ENCODE data around the gene MRPS34. TPM values are rescaled to one million over a fixed set of nuclear protein-coding genes. Genes with fewer than 3 reads are reported as not detected.

MRPS34 gene
- total RNA-seq, 1 experiment from 2014 or later = 109 TPM

DNA sequence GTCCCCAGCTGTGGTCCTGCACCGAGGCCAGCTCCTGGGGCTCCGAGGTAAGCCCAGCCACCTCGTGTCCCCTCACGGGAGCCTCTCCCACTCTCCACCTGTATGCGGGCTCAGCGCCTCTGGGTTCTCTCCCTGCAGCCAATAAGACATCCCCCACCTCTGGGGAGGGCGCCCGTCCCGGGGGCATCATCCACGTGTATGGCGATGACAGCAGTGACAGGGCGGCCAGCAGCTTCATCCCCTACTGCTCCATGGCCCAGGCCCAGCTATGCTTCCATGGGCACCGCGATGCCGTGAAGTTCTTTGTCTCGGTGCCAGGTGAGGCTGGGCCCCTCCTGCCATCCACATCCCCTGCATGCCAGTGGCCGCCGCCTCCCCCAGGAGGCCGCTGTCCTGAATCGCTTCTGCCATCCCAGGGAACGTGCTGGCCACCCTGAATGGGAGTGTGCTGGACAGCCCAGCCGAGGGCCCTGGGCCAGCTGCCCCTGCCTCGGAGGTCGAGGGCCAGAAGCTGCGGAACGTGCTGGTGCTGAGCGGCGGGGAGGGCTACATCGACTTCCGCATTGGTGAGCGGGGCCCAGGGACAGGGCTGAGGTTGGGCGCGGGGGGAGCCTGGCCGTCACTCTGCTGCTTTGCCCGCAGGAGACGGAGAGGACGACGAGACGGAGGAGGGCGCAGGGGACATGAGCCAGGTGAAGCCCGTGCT is 4.7 kb downstream of the MRPS34 start:
- H3K4me1 ChIP-seq = no peaks in the 10 kb centered on the region
- Mint-ChIP-seq H3K4me3 (ENCODE audit: unreplicated experiment) (no peak overlapping the region), H3K4me1 (ENCODE audit: low read depth, unreplicated experiment) (no peaks in the 10 kb centered on the region), H3K27me3 (ENCODE audit: insufficient read depth, unreplicated experiment) (no peaks in the 10 kb centered on the region), H3K9me3 (ENCODE audit: unreplicated experiment) (no peaks in the 10 kb centered on the region), H3K27ac (ENCODE audit: unreplicated experiment) (no peak overlapping the region), H3K36me3 (ENCODE audit: insufficient read depth, unreplicated experiment) (peaks cover 65% of the 10 kb centered on the region)
- H3K36me3 ChIP-seq (ENCODE audit: control insufficient read depth, insufficient read depth, low read length) = no peaks in the 10 kb centered on the region
- CTCF ChIA-PET = no interaction called here
- H3K9me3 ChIP-seq = no peaks in the 10 kb centered on the region
- H3K4me3 ChIP-seq (ENCODE audit: low read depth, low read length) = no peak overlapping the region
- no peaks in the 10 kb centered on the region for H3K27me3 ChIP-seq (replicated peaks; ENCODE audit: control insufficient read depth, insufficient read depth, low read length)
- intact Hi-C loops (cut with micrococcal nuclease; ENCODE audit: unreplicated experiment) = no loop called here
- BruUV-seq (replicated peaks) = no TSS peak
- TF ChIP-seq, protein P1, sequence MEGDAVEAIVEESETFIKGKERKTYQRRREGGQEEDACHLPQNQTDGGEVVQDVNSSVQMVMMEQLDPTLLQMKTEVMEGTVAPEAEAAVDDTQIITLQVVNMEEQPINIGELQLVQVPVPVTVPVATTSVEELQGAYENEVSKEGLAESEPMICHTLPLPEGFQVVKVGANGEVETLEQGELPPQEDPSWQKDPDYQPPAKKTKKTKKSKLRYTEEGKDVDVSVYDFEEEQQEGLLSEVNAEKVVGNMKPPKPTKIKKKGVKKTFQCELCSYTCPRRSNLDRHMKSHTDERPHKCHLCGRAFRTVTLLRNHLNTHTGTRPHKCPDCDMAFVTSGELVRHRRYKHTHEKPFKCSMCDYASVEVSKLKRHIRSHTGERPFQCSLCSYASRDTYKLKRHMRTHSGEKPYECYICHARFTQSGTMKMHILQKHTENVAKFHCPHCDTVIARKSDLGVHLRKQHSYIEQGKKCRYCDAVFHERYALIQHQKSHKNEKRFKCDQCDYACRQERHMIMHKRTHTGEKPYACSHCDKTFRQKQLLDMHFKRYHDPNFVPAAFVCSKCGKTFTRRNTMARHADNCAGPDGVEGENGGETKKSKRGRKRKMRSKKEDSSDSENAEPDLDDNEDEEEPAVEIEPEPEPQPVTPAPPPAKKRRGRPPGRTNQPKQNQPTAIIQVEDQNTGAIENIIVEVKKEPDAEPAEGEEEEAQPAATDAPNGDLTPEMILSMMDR (IDR thresholded peaks at IDR 0.05; ENCODE audit: insufficient read depth in 1 of 2, low read depth in 1 of 2, low read length in 1 of 2, severe bottlenecking in 1 of 2, unreplicated experiment in 1 of 2) = no peak
- POLR2A ChIA-PET = no interaction called here
- no peak for DNase-seq

DNA sequence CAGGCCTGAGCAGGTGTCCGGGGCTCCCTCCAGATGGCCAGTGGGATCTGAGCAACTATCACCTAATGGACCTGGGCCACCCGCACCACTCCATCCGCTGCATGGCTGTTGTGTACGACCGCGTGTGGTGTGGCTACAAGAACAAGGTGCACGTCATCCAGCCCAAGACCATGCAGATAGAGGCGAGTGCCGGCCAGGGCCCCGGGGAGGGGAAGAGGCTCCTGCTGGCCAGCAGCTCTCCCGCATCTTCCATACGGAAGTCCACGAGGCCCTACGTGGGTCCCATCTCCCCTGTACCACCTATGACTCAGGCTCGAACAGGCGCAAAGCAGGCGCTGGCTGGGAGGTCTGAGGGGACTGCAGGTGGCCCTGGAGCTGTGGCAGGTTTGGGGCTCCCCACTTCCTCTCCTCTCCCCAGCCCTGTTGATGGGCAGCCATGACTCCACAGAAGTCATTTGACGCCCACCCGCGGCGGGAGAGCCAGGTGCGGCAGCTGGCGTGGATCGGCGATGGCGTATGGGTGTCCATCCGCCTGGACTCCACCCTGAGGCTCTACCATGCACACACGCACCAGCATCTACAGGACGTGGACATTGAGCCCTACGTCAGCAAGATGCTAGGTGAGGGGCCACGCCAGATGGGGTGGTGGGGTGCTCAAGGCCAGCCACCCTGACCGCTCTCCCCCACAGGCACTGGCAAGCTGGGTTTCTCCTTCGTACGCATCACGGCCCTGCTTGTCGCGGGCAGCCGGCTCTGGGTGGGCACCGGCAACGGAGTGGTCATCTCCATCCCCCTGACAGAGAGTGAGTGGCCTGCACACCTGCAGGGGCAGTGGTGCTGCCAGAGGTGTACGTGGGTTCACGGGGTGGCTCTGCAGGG is 5.6 kb downstream of the MRPS34 start:
- Mint-ChIP-seq H3K9me3 (ENCODE audit: unreplicated experiment) (no peaks in the 10 kb centered on the region), H3K4me3 (ENCODE audit: unreplicated experiment) (no peak overlapping the region), H3K27me3 (ENCODE audit: insufficient read depth, unreplicated experiment) (no peaks in the 10 kb centered on the region), H3K27ac (ENCODE audit: unreplicated experiment) (no peak overlapping the region), H3K36me3 (ENCODE audit: insufficient read depth, unreplicated experiment) (peaks cover 57% of the 10 kb centered on the region), H3K4me1 (ENCODE audit: low read depth, unreplicated experiment) (no peaks in the 10 kb centered on the region)
- H3K9me3 ChIP-seq = no peaks in the 10 kb centered on the region
- POLR2A ChIA-PET = no interaction called here
- TF ChIP-seq, protein P1 (IDR thresholded peaks at IDR 0.05; ENCODE audit: insufficient read depth in 1 of 2, low read depth in 1 of 2, low read length in 1 of 2, severe bottlenecking in 1 of 2, unreplicated experiment in 1 of 2) = no peak
- CTCF ChIA-PET = interaction anchor here (0.6 kb wide), 1 partner anchor 39 kb away, joined by 3 read pairs; no protein-coding TSS in a partner anchor
- intact Hi-C loops (cut with micrococcal nuclease; ENCODE audit: unreplicated experiment) = no loop called here
- no peak overlapping the region for H3K4me3 ChIP-seq (ENCODE audit: low read depth, low read length)
- no peaks in the 10 kb centered on the region for H3K36me3 ChIP-seq (ENCODE audit: control insufficient read depth, insufficient read depth, low read length)
- DNase-seq = no peak
- BruUV-seq (replicated peaks) = no TSS peak
- no peaks in the 10 kb centered on the region for H3K4me1 ChIP-seq
- H3K27me3 ChIP-seq (replicated peaks; ENCODE audit: control insufficient read depth, insufficient read depth, low read length) = no peaks in the 10 kb centered on the region

DNA sequence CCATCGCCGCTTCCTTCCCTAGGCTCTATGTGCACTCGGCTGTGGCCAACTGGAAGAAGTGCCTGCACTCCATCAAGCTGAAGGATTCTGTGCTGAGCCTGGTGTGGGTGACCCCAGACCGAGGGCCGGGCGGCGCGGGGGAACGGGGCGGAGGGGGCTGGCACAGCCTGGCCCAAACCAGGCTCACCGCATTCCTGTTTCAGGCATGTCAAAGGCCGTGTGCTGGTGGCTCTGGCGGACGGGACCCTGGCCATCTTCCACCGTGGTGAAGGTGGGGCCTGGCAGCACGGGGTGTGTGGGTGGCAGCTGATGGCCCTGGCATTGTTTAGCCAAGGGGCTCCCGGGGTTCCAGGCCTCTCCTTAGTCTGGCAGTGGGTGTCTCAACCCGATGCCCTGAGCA is 6.2 kb downstream of the MRPS34 start:
- Mint-ChIP-seq H3K36me3 (ENCODE audit: insufficient read depth, unreplicated experiment) (peaks cover 50% of the 10 kb centered on the region), H3K27ac (ENCODE audit: unreplicated experiment) (no peak overlapping the region), H3K4me1 (ENCODE audit: low read depth, unreplicated experiment) (no peaks in the 10 kb centered on the region), H3K9me3 (ENCODE audit: unreplicated experiment) (no peaks in the 10 kb centered on the region), H3K27me3 (ENCODE audit: insufficient read depth, unreplicated experiment) (no peaks in the 10 kb centered on the region), H3K4me3 (ENCODE audit: unreplicated experiment) (no peak overlapping the region)
- no TSS peak for BruUV-seq (replicated peaks)
- Histone ChIP-seq H3K36me3 (ENCODE audit: control insufficient read depth, insufficient read depth, low read length) (no peaks in the 10 kb centered on the region), H3K4me1 (no peaks in the 10 kb centered on the region), H3K27me3 (replicated peaks; ENCODE audit: control insufficient read depth, insufficient read depth, low read length) (no peaks in the 10 kb centered on the region), H3K9me3 (no peaks in the 10 kb centered on the region), H3K4me3 (ENCODE audit: low read depth, low read length) (no peak overlapping the region)
- TF ChIP-seq, protein P1 (IDR thresholded peaks at IDR 0.05; ENCODE audit: insufficient read depth in 1 of 2, low read depth in 1 of 2, low read length in 1 of 2, severe bottlenecking in 1 of 2, unreplicated experiment in 1 of 2) = no peak
- ChIA-PET POLR2A (no interaction called here), CTCF (interaction anchor here (0.6 kb wide), 1 partner anchor 38 kb away, joined by 3 read pairs; no protein-coding TSS in a partner anchor)
- DNase-seq = no peak
- intact Hi-C loops (cut with micrococcal nuclease; ENCODE audit: unreplicated experiment) = no loop called here

Data from Caco-2 (cell line).